Astrocyte (in vitro differentiated cells and primary cell): Measurements from ENCODE around the gene ZBTB7C.

Experiments used
- CTCF ChIP-seq: IDR thresholded peaks from 2 replicates; pipeline ENCODE4 v1.5.1; 2011; ENCODE audit warnings: low read depth, mild to moderate bottlenecking, inconsistent platforms, low read length, moderate library complexity; ENCODE audit not compliant: insufficient read depth
- EZH2 ChIP-seq: IDR thresholded peaks from 2 replicates; pipeline ENCODE4 v1.6.1; 2012; ENCODE audit warnings: mild to moderate bottlenecking, low read length, inconsistent platforms; ENCODE audit not compliant: insufficient read depth

GRCh38 chr18:48179001-48179400 lies 230.2 kb downstream of the ZBTB7C start:
- no peak for TF ChIP-seq CTCF
- no peak for TF ChIP-seq EZH2
